OCI-LY3 (cell line): ENCODE data around the gene SQSTM1.

ENCODE experiments used
- H2AFZ ChIP-seq: fragments of 200-600, 300-600 bp; shearing (Covaris generic); 2 replicates; pipeline ENCODE4 v1.6.0; 2014; ENCODE audit warnings: antibody characterized with exemption, low read depth, low read length
- H3K27ac ChIP-seq: fragments of 200-600, 300-600 bp; sonication (generic); 2 replicates; pipeline ENCODE4 v1.5.1; 2014; ENCODE audit warnings: mild to moderate bottlenecking, low read length, moderate library complexity, mixed read lengths
- H3K27me3 ChIP-seq: fragments of 200-600, 300-600 bp; sonication (generic); 2 replicates; pipeline ENCODE4 v1.6.1; 2014; ENCODE audit warnings: low read depth, low read length, mixed read lengths
- H3K36me3 ChIP-seq: fragments of 200-600, 300-600 bp; sonication (generic); replicated peaks from 2 replicates; pipeline ENCODE3; 2014; ENCODE audit warnings: low read depth, low read length, mixed read lengths
- H3K4me1 ChIP-seq: fragments of 300-600, 200-600 bp; sonication (generic); 2 replicates; pipeline ENCODE4 v1.6.1; 2014; ENCODE audit warnings: low read length, mixed read lengths
- H3K4me2 ChIP-seq: fragments of 200-600, 300-600 bp; sonication (generic); 2 replicates; pipeline ENCODE4 v1.6.1; 2014; ENCODE audit warnings: low read length, mixed read lengths
- H3K4me3 ChIP-seq: fragments of 300-600, 200-600 bp; sonication (generic); 2 replicates; pipeline ENCODE4 v1.5.1; 2014; ENCODE audit warnings: antibody characterized with exemption, mild to moderate bottlenecking, low read length, moderate library complexity
- H3K79me2 ChIP-seq: fragments of 300-600, 200-600 bp; shearing (Covaris generic); 2 replicates; pipeline ENCODE4 v1.6.1; 2014; ENCODE audit warnings: mild to moderate bottlenecking, low read length, mixed read lengths
- H3K9ac ChIP-seq: fragments of 300-600, 200-600 bp; shearing (Covaris generic); 2 replicates; pipeline ENCODE4 v1.6.0; 2014; ENCODE audit warnings: mild to moderate bottlenecking, low read length, moderate library complexity
- H3K9me3 ChIP-seq: fragments of 200-600, 300-600 bp; shearing (Covaris generic); 2 replicates; pipeline ENCODE4 v1.6.1; 2014; ENCODE audit warnings: low read length, mixed read lengths; ENCODE audit not compliant: insufficient read depth
- H4K20me1 ChIP-seq: fragments of 200-600, 300-600 bp; sonication (generic); 2 replicates; pipeline ENCODE4 v1.6.1; 2016; ENCODE audit warnings: low read length, mixed read lengths; ENCODE audit not compliant: insufficient read depth
- CTCF ChIP-seq: fragments of 200-600, 300-600 bp; sonication (generic); IDR thresholded peaks from 2 replicates; pipeline ENCODE4 v1.5.1; 2014; ENCODE audit warnings: antibody characterized with exemption, low read length, low read depth
- EZH2phosphoT487 ChIP-seq: fragments of 200-600 bp; shearing (Covaris generic); IDR thresholded peaks from 2 replicates; pipeline ENCODE4 v1.6.1; 2018; ENCODE audit warnings: antibody characterized with exemption, mixed run types, low read depth

SQSTM1 gene

DNA sequence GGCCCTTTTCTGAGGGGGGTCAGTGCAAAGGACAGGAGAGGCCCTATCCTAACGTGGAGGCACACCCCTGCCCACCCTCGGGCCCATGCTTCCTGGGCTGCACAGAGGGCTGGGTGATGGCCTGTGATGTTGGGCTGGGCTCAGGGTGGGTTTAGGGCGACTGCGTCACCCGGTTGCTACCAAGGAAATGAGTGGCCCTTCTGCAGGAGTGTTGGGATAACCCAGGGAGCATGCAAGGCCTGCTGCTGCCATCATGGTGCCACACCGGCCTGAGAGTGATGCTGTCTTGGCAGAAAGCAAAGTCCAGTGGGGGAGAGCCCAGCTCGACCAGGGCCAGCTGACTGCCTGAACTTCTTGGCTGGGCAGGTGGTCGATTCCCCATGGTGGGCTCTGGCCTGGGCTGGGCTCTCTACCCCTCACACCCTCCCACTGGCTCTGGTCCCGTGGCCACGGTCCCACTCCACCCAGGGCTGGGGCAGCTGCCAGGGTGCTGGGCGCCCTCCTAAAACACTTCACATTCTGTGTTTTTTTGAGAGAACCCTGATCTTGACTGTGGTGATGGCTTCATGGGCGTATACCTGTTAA lies 59.5 kb downstream of the SQSTM1 start:
- Histone ChIP-seq H3K79me2 (no peaks in the 10 kb centered on the region), H3K4me1 (no peaks in the 10 kb centered on the region), H3K9me3 (peaks cover 19% of the 10 kb centered on the region; the same call in 1 of the 2 replicates), H3K9ac (no peak overlapping the region), H3K27me3 (no peaks in the 10 kb centered on the region), H3K4me3 (no peak overlapping the region), H3K4me2 (no peak overlapping the region), H4K20me1 (no peaks in the 10 kb centered on the region), H2AFZ (no peak overlapping the region), H3K27ac (no peak overlapping the region), H3K36me3 (peaks cover 57% of the 10 kb centered on the region)
- no peak for TF ChIP-seq CTCF
- no peak for TF ChIP-seq EZH2phosphoT487

GRCh38 chr5:179880848-179881590 lies 60.3 kb downstream of the SQSTM1 start:
- no peak overlapping the region for H3K4me2 ChIP-seq
- H2AFZ ChIP-seq = no peak overlapping the region
- peaks cover 19% of the 10 kb centered on the region; the same call in 1 of the 2 replicates for H3K9me3 ChIP-seq
- no peaks in the 10 kb centered on the region for H3K27me3 ChIP-seq
- H3K79me2 ChIP-seq = no peaks in the 10 kb centered on the region
- no peak overlapping the region for H3K9ac ChIP-seq
- H3K36me3 ChIP-seq = peaks cover 56% of the 10 kb centered on the region
- no peak overlapping the region for H3K27ac ChIP-seq
- H4K20me1 ChIP-seq = no peaks in the 10 kb centered on the region
- TF ChIP-seq CTCF (no peak), EZH2phosphoT487 (no peak)
- no peaks in the 10 kb centered on the region for H3K4me1 ChIP-seq
- no peak overlapping the region for H3K4me3 ChIP-seq

- H3K4me2 ChIP-seq = no peak overlapping the region
- no peaks in the 10 kb centered on the region for H3K4me1 ChIP-seq
- H3K27me3 ChIP-seq = no peaks in the 10 kb centered on the region
- no peak overlapping the region for H3K27ac ChIP-seq
- H3K36me3 ChIP-seq = peaks cover 65% of the 10 kb centered on the region
- H4K20me1 ChIP-seq = no peaks in the 10 kb centered on the region
- no peak overlapping the region for H3K4me3 ChIP-seq
- no peaks in the 10 kb centered on the region for H3K79me2 ChIP-seq
- no peak for TF ChIP-seq CTCF
- TF ChIP-seq EZH2phosphoT487 = no peak
- no peak overlapping the region for H3K9ac ChIP-seq
- H3K9me3 ChIP-seq = peaks cover 19% of the 10 kb centered on the region; the same call in 1 of the 2 replicates
- no peak overlapping the region for H2AFZ ChIP-seq
These were observed 61.6 kb downstream of the SQSTM1 start for GRCh38 chr5:179882338-179882737.

DNA sequence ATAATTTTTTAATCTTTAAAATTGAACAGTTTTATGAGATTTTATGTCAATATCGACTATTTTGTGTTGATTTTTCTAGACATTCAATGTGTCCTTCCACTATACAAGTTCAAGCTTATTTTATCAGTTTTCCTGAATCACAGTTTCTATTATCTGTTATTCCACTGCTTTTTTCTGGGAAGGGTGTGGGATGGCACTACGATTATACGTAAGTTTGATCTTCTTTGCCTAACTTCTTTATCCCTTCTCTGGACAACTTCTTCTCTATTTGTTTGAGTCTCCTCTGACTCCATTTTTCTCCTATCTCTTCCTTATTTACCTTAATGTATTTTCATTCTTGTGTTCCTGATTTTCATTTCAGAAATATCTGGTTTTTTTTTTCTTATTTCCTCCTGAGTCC lies 62.5 kb downstream of the SQSTM1 start:
- H3K4me3 ChIP-seq = no peak overlapping the region
- TF ChIP-seq EZH2phosphoT487 (no peak), CTCF (no peak)
- peaks cover 67% of the 10 kb centered on the region for H3K36me3 ChIP-seq
- H3K79me2 ChIP-seq = no peaks in the 10 kb centered on the region
- no peak overlapping the region for H3K9ac ChIP-seq
- H3K4me2 ChIP-seq = no peak overlapping the region
- H4K20me1 ChIP-seq = no peaks in the 10 kb centered on the region
- H3K27ac ChIP-seq = no peak overlapping the region
- H3K27me3 ChIP-seq = no peaks in the 10 kb centered on the region
- no peaks in the 10 kb centered on the region for H3K4me1 ChIP-seq
- no peak overlapping the region for H2AFZ ChIP-seq
- peaks cover 19% of the 10 kb centered on the region; the same call in 1 of the 2 replicates for H3K9me3 ChIP-seq
